ENCODE data around the gene MYH7.

Gene MYH7

DNA sequence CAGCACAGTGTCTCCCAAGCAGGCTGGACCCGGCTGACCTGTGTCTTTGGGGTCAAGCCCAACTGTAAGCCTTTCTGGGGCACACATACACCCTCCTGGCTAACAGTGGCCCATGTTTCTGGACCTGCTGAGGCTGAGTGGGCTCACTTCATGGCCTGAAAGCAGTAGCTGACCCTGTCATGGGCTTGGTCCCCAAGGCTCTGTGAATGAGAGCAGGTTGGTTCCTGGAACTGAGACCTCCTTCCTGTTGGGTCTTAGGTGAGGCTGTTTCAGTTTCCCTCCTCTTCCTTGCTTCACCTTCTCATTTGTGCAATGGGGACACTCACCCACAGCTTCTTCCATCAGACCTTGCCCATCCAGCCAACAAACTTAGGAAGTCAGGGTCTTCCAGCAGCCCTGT is 63.6 kb downstream of the MYH7 start:
- H3K36me3 ChIP-seq (ENCODE audit: insufficient read depth), result no peaks in the 10 kb centered on the region
- no peaks in the 10 kb centered on the region for H3K4me1 ChIP-seq (ENCODE audit: low read depth, poor library complexity, severe bottlenecking)
- no peaks in the 10 kb centered on the region; the same call in 1 of the 2 replicates for H3K27me3 ChIP-seq (ENCODE audit: insufficient read depth, low read depth)
- no peak overlapping the region for H3K4me3 ChIP-seq (IDR thresholded peaks at IDR 0.05; ENCODE audit: insufficient read depth, low read depth, low read length)
- TF ChIP-seq, protein P1, sequence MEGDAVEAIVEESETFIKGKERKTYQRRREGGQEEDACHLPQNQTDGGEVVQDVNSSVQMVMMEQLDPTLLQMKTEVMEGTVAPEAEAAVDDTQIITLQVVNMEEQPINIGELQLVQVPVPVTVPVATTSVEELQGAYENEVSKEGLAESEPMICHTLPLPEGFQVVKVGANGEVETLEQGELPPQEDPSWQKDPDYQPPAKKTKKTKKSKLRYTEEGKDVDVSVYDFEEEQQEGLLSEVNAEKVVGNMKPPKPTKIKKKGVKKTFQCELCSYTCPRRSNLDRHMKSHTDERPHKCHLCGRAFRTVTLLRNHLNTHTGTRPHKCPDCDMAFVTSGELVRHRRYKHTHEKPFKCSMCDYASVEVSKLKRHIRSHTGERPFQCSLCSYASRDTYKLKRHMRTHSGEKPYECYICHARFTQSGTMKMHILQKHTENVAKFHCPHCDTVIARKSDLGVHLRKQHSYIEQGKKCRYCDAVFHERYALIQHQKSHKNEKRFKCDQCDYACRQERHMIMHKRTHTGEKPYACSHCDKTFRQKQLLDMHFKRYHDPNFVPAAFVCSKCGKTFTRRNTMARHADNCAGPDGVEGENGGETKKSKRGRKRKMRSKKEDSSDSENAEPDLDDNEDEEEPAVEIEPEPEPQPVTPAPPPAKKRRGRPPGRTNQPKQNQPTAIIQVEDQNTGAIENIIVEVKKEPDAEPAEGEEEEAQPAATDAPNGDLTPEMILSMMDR (conservative IDR thresholded peaks at IDR 0.05; ENCODE audit: low read depth, low read length), result no peak
- no peak overlapping the region for H3K4me2 ChIP-seq
- H3K79me2 ChIP-seq (ENCODE audit: insufficient read depth, low read depth), result no peaks in the 10 kb centered on the region
- H2AFZ ChIP-seq (ENCODE audit: low read depth), result no peak overlapping the region
- no peak overlapping the region for H3K27ac ChIP-seq
- H4K20me1 ChIP-seq (ENCODE audit: insufficient read depth), result no peaks in the 10 kb centered on the region
- H3K9ac ChIP-seq, result no peak overlapping the region

DNA sequence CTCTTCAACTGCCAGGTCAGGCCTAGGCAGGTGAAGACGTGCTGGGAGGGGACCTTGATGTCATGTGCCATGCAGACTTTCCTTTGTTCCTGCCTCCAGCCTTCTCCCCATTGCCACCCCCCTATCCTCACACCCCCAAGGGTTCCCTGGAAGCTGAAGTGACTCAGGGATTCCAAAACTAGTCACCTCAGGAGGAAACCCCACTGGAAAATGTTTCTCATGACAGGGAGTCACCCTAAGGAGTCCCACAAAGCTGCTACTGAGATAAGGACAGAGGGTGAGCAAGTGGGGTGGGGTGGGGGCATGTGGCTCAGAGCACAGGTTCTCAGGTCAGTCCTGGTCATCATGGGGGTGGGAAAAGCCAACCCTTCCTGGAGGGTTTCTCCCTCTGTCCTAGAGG is 65.2 kb downstream of the MYH7 start:
- TF ChIP-seq, protein P1 (conservative IDR thresholded peaks at IDR 0.05; ENCODE audit: low read depth, low read length), result no peak
- H3K36me3 ChIP-seq (ENCODE audit: insufficient read depth), result no peaks in the 10 kb centered on the region
- no peaks in the 10 kb centered on the region for H3K4me1 ChIP-seq (ENCODE audit: low read depth, poor library complexity, severe bottlenecking)
- no peak overlapping the region for H2AFZ ChIP-seq (ENCODE audit: low read depth)
- no peaks in the 10 kb centered on the region; the same call in 1 of the 2 replicates for H3K27me3 ChIP-seq (ENCODE audit: insufficient read depth, low read depth)
- no peak overlapping the region for H3K4me3 ChIP-seq (IDR thresholded peaks at IDR 0.05; ENCODE audit: insufficient read depth, low read depth, low read length)
- H3K79me2 ChIP-seq (ENCODE audit: insufficient read depth, low read depth), result no peaks in the 10 kb centered on the region
- H3K27ac ChIP-seq, result no peak overlapping the region
- H3K9ac ChIP-seq, result no peak overlapping the region
- H3K4me2 ChIP-seq, result no peak overlapping the region
- no peaks in the 10 kb centered on the region for H4K20me1 ChIP-seq (ENCODE audit: insufficient read depth)

DNA sequence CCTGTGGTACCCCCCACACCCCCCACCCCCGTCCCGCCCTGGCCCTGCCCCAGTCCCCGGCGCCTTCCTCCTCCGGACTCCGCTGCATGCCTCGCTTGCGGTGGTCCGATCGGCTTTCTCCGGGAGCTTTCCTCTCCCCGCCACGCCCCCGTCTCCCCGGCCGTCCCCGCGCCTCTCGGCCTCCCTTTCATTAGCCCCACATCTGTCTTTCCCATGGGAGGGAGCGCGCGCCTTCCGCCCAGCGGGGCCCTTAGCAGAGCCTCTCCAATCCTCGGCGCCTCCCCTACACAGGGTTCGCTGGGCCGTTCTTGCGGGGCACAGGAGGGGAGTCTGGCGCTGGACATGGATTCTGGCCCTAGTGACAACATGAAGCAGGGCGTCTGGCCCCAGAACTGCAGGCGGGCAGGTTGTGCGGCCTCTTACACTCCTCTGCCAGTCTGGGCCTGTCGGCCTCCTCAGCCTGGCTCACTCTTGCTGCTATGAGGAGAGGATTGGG is 69.0 kb downstream of the MYH7 start:
- Histone ChIP-seq H3K4me2 (no peak overlapping the region), H3K9ac (no peak overlapping the region), H3K27me3 (ENCODE audit: insufficient read depth, low read depth) (no peaks in the 10 kb centered on the region; the same call in 1 of the 2 replicates)

DNA sequence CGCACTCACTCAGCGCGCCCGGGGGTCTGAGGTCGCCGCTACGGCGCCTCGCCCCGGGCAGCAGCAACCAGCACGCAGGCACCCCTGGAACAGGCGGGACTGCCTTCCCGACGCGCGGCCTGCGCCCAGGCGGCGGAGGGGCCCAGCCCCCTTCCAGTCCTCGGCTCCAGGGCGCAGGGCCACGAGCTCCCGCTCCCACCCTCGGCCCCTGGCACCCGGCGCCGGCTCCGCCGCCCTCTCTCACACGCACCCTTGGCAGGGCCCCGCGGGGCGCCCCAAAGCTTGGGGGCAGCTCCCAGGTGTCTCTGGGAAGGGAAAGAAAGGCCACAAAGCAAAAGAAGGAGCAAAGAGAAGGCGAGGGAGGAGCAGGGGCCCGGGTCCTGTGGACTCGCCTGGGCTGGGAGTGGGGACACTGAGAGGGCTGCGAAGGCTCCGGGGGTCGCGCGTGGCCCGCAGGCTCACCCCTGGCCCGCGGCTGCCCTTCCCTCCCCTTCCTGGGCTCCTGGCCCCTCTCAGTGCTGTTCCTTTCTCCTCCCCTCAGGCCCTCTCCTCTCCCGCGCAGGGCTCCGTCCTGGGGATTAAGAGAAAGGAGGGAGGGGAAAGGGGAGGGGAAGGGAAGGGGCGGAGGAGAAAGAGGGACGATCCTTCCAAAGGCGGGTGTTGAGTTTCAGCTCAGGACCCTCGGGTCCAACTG is 69.6 kb downstream of the MYH7 start:
- Histone ChIP-seq H4K20me1 (ENCODE audit: insufficient read depth) (no peaks in the 10 kb centered on the region), H3K4me2 (no peak overlapping the region), H3K27me3 (ENCODE audit: insufficient read depth, low read depth) (no peaks in the 10 kb centered on the region; the same call in 1 of the 2 replicates), H3K4me1 (ENCODE audit: low read depth, poor library complexity, severe bottlenecking) (no peaks in the 10 kb centered on the region), H2AFZ (ENCODE audit: low read depth) (no peak overlapping the region), H3K36me3 (ENCODE audit: insufficient read depth) (no peaks in the 10 kb centered on the region), H3K79me2 (ENCODE audit: insufficient read depth, low read depth) (no peaks in the 10 kb centered on the region), H3K9ac (no peak overlapping the region), H3K4me3 (IDR thresholded peaks at IDR 0.05; ENCODE audit: insufficient read depth, low read depth, low read length) (no peak overlapping the region), H3K27ac (no peak overlapping the region)
- TF ChIP-seq, protein P1 (conservative IDR thresholded peaks at IDR 0.05; ENCODE audit: low read depth, low read length), result no peak

More for the DNA sequence above, 69.0 kb downstream of the MYH7 start:
- TF ChIP-seq, protein P1 (conservative IDR thresholded peaks at IDR 0.05; ENCODE audit: low read depth, low read length), result no peak
- no peak overlapping the region for H3K27ac ChIP-seq
- H3K79me2 ChIP-seq (ENCODE audit: insufficient read depth, low read depth), result no peaks in the 10 kb centered on the region
- no peak overlapping the region for H2AFZ ChIP-seq (ENCODE audit: low read depth)
- H4K20me1 ChIP-seq (ENCODE audit: insufficient read depth), result no peaks in the 10 kb centered on the region
- H3K4me3 ChIP-seq (IDR thresholded peaks at IDR 0.05; ENCODE audit: insufficient read depth, low read depth, low read length), result no peak overlapping the region
- H3K4me1 ChIP-seq (ENCODE audit: low read depth, poor library complexity, severe bottlenecking), result no peaks in the 10 kb centered on the region
- no peaks in the 10 kb centered on the region for H3K36me3 ChIP-seq (ENCODE audit: insufficient read depth)
